CD4-positive, alpha-beta memory T cell (primary cell): ENCODE data around the gene OR7G2. TPM values are rescaled to one million over a fixed set of nuclear protein-coding genes. Genes with fewer than 3 reads are reported as not detected.

Source experiments
- CTCF ChIA-PET: fragments of 350-600 bp; sonication (Branson Sonifier 250); formaldehyde crosslinking; loops from one replicate; lab custom pipeline; 2021; ENCODE audit warnings: inconsistent platforms; ENCODE audit not compliant: partially characterized antibody; lab: Charles Lee
- POLR2A ChIA-PET: fragments of 350-600 bp; sonication (Branson Sonifier 250); formaldehyde crosslinking; loops from one replicate; lab custom pipeline; 2021; ENCODE audit not compliant: partially characterized antibody; lab: Charles Lee
- DNase-seq, 5 donors: peaks; one replicate each; pipeline versions ENCODE4 v3.0.0 to v3.0.0-alpha.2; 2020 to 2022; ENCODE audit warnings: mixed read lengths in 1 of 5
- H3K27ac ChIP-seq: one replicate; pipeline ENCODE4 v1.7.0; 2013; ENCODE audit warnings: low read depth, low read length
- H3K27me3 ChIP-seq: 2 replicates; pipeline ENCODE4 v1.7.0; 2013; ENCODE audit warnings: mild to moderate bottlenecking, low read length, moderate library complexity; ENCODE audit not compliant: insufficient read depth
- H3K36me3 ChIP-seq: 2 replicates; pipeline ENCODE4 v1.7.0; 2013; ENCODE audit warnings: mild to moderate bottlenecking, low read length, moderate library complexity; ENCODE audit not compliant: insufficient read depth
- H3K4me1 ChIP-seq: 2 replicates; pipeline ENCODE4 v1.7.0; 2013; ENCODE audit warnings: mild to moderate bottlenecking, low read length, moderate library complexity; ENCODE audit not compliant: insufficient read depth
- H3K4me3 ChIP-seq, 2 donors: one replicate each; pipeline ENCODE4 v1.7.0; 2013; ENCODE audit warnings: low read length in 2 of 2, mild to moderate bottlenecking in 1 of 2
- H3K9me3 ChIP-seq, 2 donors: one replicate each; pipeline ENCODE4 v1.7.0; 2013; ENCODE audit warnings: low read length in 2 of 2, control low read depth in 1 of 2; ENCODE audit not compliant: control insufficient read depth in 1 of 2
- H3K27ac Mint-ChIP-seq, 7 donors: one replicate each; pipeline ENCODE4 v1.8.0; 2020 to 2021; ENCODE audit warnings: mixed read lengths in 7 of 7, mild to moderate bottlenecking in 6 of 7, inconsistent platforms in 3 of 7, moderate library complexity in 3 of 7
- H3K27me3 Mint-ChIP-seq, 2 donors: one replicate each; pipeline ENCODE4 v1.8.0; 2020 to 2021; ENCODE audit warnings: mixed read lengths in 2 of 2
- H3K36me3 Mint-ChIP-seq, 2 donors: one replicate each; pipeline ENCODE4 v1.8.0; 2020 to 2021; ENCODE audit warnings: mixed read lengths in 2 of 2, inconsistent platforms in 1 of 2, mild to moderate bottlenecking in 1 of 2
- H3K4me1 Mint-ChIP-seq, 4 donors: one replicate each; pipeline ENCODE4 v1.8.0; 2020 to 2021; ENCODE audit warnings: mixed read lengths in 4 of 4, mild to moderate bottlenecking in 1 of 4
- H3K4me3 Mint-ChIP-seq, 8 donors: one replicate each; pipeline ENCODE4 v1.8.0; 2020 to 2021; ENCODE audit warnings: mixed read lengths in 8 of 8, mild to moderate bottlenecking in 7 of 8, moderate library complexity in 6 of 8, inconsistent platforms in 3 of 8
- H3K9me3 Mint-ChIP-seq, 8 donors: one replicate each; pipeline ENCODE4 v1.8.0; 2020 to 2021; ENCODE audit warnings: mixed read lengths in 8 of 8, mild to moderate bottlenecking in 5 of 8, inconsistent platforms in 3 of 8, moderate library complexity in 1 of 8
- intact Hi-C: fragments of 100-400 bp; cut with micrococcal nuclease; formaldehyde crosslinking; loops from one replicate; pipeline ENCODE4 v1.15.1; 2023
- polyA plus RNA-seq, 2 donors: library from polyadenylated mRNA; unstranded; fragments of 300-500 nt; fragmentation: Illumina TruSeq; gene quantifications; one replicate each; pipeline ENCODE4 v1.2.3, GENCODE V29; 2021
- total RNA-seq, 2 experiments: library from RNA; stranded (reverse); gene quantifications; one replicate each; pipeline ENCODE4 v1.2.3, GENCODE V29; 2021

OR7G2 gene
- total and polyA plus RNA-seq, 4 experiments from 2014 or later = not detected

DNA sequence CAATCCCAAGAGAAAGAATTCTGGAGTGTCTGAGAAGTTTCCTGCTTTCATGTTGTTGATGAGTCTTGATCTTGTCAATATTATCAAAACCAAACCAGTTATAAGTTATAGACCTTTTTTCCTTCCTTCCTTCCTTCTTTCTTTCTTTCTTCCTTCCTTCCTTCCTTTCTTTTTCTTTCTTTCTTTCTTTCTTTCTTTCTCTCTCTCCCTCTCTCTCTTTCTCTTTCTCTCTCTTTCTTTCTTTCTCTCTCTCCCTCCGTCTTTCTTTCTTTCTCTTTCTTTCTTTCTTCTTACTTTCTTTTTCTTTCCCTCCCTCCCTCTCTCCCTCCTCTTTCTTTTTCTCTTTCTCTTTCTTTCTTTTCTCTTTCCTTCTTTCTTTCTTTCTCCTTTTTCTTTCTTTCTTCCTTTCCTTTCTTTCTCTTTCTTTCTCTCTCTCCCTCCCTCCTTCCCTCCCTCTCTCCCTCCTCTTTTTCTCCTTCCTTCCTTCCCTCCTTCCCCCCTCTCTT lies 19.7 kb upstream of the OR7G2 start, which contains the start of gene OR7G3:
OR7G3 (minus strand) TSS at position 51 of the 506 bp plus-strand sequence; CDS start at position 51, 0 bp downstream.
- Mint-ChIP-seq H3K9me3 (peaks cover 0 to 1% (median 0%) of the 10 kb centered on the region in 8 donors), H3K4me1 (peaks cover 0 to 8% (median 5%) of the 10 kb centered on the region in 4 donors), H3K4me3 (no peak within 1 kb of the TSS), H3K36me3 (no peaks in the 10 kb centered on the region), H3K27ac (peak within 1 kb of the TSS in 1 of 7 donors; percentile 29), H3K27me3 (peaks cover 17 to 24% of the 10 kb centered on the region in 2 donors)
- intact Hi-C loops = no loop called here
- H3K27me3 ChIP-seq = no peaks in the 10 kb centered on the region
- no peaks in the 10 kb centered on the region for H3K36me3 ChIP-seq
- no peaks in the 10 kb centered on the region for H3K4me1 ChIP-seq
- no peak for DNase-seq
- no peak within 1 kb of the TSS for H3K4me3 ChIP-seq
- ChIA-PET POLR2A (no interaction called here), CTCF (no interaction called here)
- H3K9me3 ChIP-seq = no peaks in the 10 kb centered on the region
- H3K27ac ChIP-seq = no peak within 1 kb of the TSS

GRCh38 chr19:9116547-9116946 lies 9.3 kb upstream of the OR7G2 start:
- ChIA-PET CTCF (no interaction called here), POLR2A (no interaction called here)
- peaks cover 0 to 2% (median 0%) of the 10 kb centered on the region in 8 donors for H3K9me3 Mint-ChIP-seq
- no peak overlapping the region for H3K27ac Mint-ChIP-seq
- intact Hi-C loops = no loop called here
- H3K27me3 Mint-ChIP-seq = peaks cover 10 to 14% of the 10 kb centered on the region in 2 donors
- no peaks in the 10 kb centered on the region for H3K36me3 Mint-ChIP-seq
- no peak overlapping the region for H3K27ac ChIP-seq
- H3K4me3 ChIP-seq = no peak overlapping the region
- peaks cover 0 to 1% (median 0%) of the 10 kb centered on the region in 4 donors for H3K4me1 Mint-ChIP-seq
- no peaks in the 10 kb centered on the region for H3K9me3 ChIP-seq
- no peaks in the 10 kb centered on the region for H3K27me3 ChIP-seq
- no peak for DNase-seq
- no peak overlapping the region for H3K4me3 Mint-ChIP-seq
- no peaks in the 10 kb centered on the region for H3K36me3 ChIP-seq
- H3K4me1 ChIP-seq = no peaks in the 10 kb centered on the region

DNA sequence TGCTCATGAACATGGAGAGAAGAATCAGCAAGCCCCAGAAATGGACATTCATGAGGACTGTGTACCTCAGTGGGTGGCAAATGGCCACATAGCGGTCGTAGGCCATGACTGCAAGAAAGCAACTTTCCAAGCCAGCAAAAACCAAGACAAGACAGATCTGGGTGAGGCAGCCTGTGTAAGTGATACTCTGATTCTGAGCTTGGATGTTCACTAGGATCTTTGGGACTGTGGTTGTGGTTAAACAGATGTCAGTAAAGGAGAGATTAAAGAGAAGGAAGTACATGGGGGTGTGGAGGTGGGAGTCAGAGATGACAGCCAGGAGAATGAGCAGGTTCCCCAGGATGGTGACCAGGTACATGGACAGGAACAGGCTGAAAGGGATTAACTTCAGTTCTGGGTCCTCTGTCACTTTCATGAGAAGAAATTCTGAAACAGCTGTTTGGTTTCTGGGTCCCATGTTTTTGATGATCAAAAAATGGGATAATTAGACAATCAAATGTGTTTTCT lies 8.1 kb upstream of the OR7G2 start, which contains the start of gene OR7G1:
OR7G1 (minus strand) TSS at position 457 of the 507 bp plus-strand sequence; CDS start at position 457, 0 bp downstream.
- H3K27ac ChIP-seq = no peak within 1 kb of the TSS
- no peak within 1 kb of the TSS for H3K4me3 ChIP-seq
- CTCF ChIA-PET = no interaction called here
- no peaks in the 10 kb centered on the region for H3K9me3 ChIP-seq
- H3K9me3 Mint-ChIP-seq = peaks cover 0 to 2% (median 0%) of the 10 kb centered on the region in 8 donors
- no peaks in the 10 kb centered on the region for H3K4me1 ChIP-seq
- H3K4me3 Mint-ChIP-seq = no peak within 1 kb of the TSS
- no peaks in the 10 kb centered on the region for H3K36me3 ChIP-seq
- intact Hi-C loops = no loop called here
- H3K27me3 Mint-ChIP-seq = peaks cover 10 to 14% of the 10 kb centered on the region in 2 donors
- peaks cover 0 to 1% (median 0%) of the 10 kb centered on the region in 4 donors for H3K4me1 Mint-ChIP-seq
- no peaks in the 10 kb centered on the region for H3K27me3 ChIP-seq
- DNase-seq = no peak
- peak within 1 kb of the TSS in 2 of 7 donors; percentile 30 to 55 for H3K27ac Mint-ChIP-seq
- H3K36me3 Mint-ChIP-seq = no peaks in the 10 kb centered on the region
- POLR2A ChIA-PET = no interaction called here

GRCh38 chr19:9109959-9110358 lies 2.7 kb upstream of the OR7G2 start:
- Mint-ChIP-seq H3K27me3 (peaks cover 9 to 16% of the 10 kb centered on the region in 2 donors), H3K27ac (no peak overlapping the region), H3K4me3 (no peak overlapping the region), H3K9me3 (peaks cover 0 to 2% (median 0%) of the 10 kb centered on the region in 8 donors), H3K36me3 (no peaks in the 10 kb centered on the region), H3K4me1 (peaks cover 0 to 4% (median 0%) of the 10 kb centered on the region in 4 donors)
- no peak overlapping the region for H3K4me3 ChIP-seq
- DNase-seq = no peak
- no peaks in the 10 kb centered on the region for H3K36me3 ChIP-seq
- POLR2A ChIA-PET = no interaction called here
- CTCF ChIA-PET = no interaction called here
- intact Hi-C loops = no loop called here
- no peaks in the 10 kb centered on the region for H3K4me1 ChIP-seq
- H3K27ac ChIP-seq = no peak overlapping the region
- H3K9me3 ChIP-seq = no peaks in the 10 kb centered on the region
- H3K27me3 ChIP-seq = no peaks in the 10 kb centered on the region

DNA sequence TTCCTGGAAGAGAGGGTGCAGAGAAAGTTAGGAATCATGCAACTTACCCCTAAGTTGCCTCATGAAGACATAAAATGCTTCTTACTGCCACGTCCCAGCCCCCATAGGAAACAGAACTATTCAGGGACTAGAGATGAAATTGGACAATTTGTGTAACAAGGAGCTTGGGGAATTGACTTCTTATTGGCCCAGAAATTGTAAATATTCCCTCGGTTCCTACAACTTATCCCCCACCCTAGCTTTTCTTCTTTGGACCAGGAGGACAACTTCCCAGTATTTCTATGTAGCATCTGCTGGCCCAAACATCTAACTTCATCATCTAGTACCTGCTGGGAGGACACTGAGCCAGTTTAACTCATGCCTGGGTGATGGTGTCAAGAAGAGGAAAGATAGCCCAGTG lies 20.5 kb downstream of the OR7G2 start, which contains the start of gene OR1M1:
OR1M1 (plus strand) TSS at position 301 of the 400 bp plus-strand sequence. CDS start 6,184 bp downstream, outside the sequence.
- no peaks in the 10 kb centered on the region for H3K4me1 ChIP-seq
- intact Hi-C loops = no loop called here
- Mint-ChIP-seq H3K9me3 (no peaks in the 10 kb centered on the region), H3K4me3 (no peak within 1 kb of the TSS), H3K4me1 (no peaks in the 10 kb centered on the region), H3K27ac (peak within 1 kb of the TSS in 1 of 7 donors; percentile 29), H3K27me3 (peaks cover 9 to 25% of the 10 kb centered on the region in 2 donors), H3K36me3 (no peaks in the 10 kb centered on the region)
- ChIA-PET CTCF (no interaction called here), POLR2A (no interaction called here)
- no peak within 1 kb of the TSS for H3K4me3 ChIP-seq
- no peaks in the 10 kb centered on the region for H3K27me3 ChIP-seq
- DNase-seq = no peak
- no peaks in the 10 kb centered on the region for H3K9me3 ChIP-seq
- H3K36me3 ChIP-seq = no peaks in the 10 kb centered on the region
- no peak within 1 kb of the TSS for H3K27ac ChIP-seq

DNA sequence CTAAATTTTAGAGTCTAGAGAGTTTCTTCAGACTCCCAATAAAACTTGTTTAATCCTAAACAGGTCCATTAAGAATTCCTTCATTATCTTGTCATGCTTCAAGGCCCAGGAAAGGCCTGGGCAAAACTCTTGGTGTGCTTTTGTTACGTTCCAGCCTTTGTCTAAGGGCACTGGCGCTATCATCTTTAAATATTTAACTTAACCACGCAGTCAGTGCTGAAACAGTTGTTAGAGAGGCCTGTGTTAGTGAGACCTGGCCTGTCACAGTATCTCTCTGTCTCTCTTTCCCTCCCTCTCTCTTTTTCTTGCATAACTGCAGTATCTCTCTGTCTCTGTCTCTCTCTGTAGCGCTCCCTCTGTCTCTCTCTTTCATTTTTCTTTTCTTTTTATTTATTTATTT lies 28.6 kb downstream of the OR7G2 start:
- Mint-ChIP-seq H3K36me3 (no peaks in the 10 kb centered on the region), H3K9me3 (no peaks in the 10 kb centered on the region), H3K27ac (no peak overlapping the region), H3K4me3 (no peak overlapping the region), H3K4me1 (peaks cover 0 to 5% (median 0%) of the 10 kb centered on the region in 4 donors), H3K27me3 (peaks cover 0 to 2% of the 10 kb centered on the region in 2 donors)
- Histone ChIP-seq H3K9me3 (no peaks in the 10 kb centered on the region), H3K4me1 (no peaks in the 10 kb centered on the region), H3K27me3 (no peaks in the 10 kb centered on the region), H3K27ac (no peak overlapping the region), H3K4me3 (no peak overlapping the region), H3K36me3 (no peaks in the 10 kb centered on the region)
- CTCF ChIA-PET = interaction anchor here (0.6 kb wide), 1 partner anchor 484 kb away, joined by 3 read pairs; no protein-coding TSS in a partner anchor
- POLR2A ChIA-PET = no interaction called here
- intact Hi-C loops = no loop called here
- DNase-seq = no peak

- ChIA-PET POLR2A (no interaction called here), CTCF (no interaction called here)
- H3K9me3 Mint-ChIP-seq = no peaks in the 10 kb centered on the region
- Histone ChIP-seq H3K36me3 (no peaks in the 10 kb centered on the region), H3K27me3 (no peaks in the 10 kb centered on the region), H3K4me1 (no peaks in the 10 kb centered on the region), H3K9me3 (no peaks in the 10 kb centered on the region), H3K4me3 (no peak overlapping the region), H3K27ac (no peak overlapping the region)
- no peak overlapping the region for H3K27ac Mint-ChIP-seq
- no peak overlapping the region for H3K4me3 Mint-ChIP-seq
- peaks cover 0 to 2% of the 10 kb centered on the region in 2 donors for H3K27me3 Mint-ChIP-seq
- intact Hi-C loops = no loop called here
- no peak for DNase-seq
- H3K4me1 Mint-ChIP-seq = peaks cover 0 to 5% (median 0%) of the 10 kb centered on the region in 4 donors
- no peaks in the 10 kb centered on the region for H3K36me3 Mint-ChIP-seq
Measured at GRCh38 chr19:9076901-9077300, 30.4 kb downstream of the OR7G2 start.
